SK-N-MC (cell line): ENCODE results near the gene FANCG.

Experiments used
- EZH2 ChIP-seq: fragments of 200-600 bp; sonication (generic); IDR thresholded peaks from one replicate; pipeline ENCODE4 v1.6.1; 2017; ENCODE audit warnings: antibody characterized with exemption
- POLR2AphosphoS5 ChIP-seq: IDR thresholded peaks from 2 replicates; pipeline ENCODE4 v1.6.1; 2012; ENCODE audit warnings: mild to moderate bottlenecking, low read depth, low read length, borderline replicate concordance

GRCh38 chr9:35111001-35111933 lies 31.5 kb upstream of the FANCG start:
- TF ChIP-seq EZH2 = no peak
- no peak for TF ChIP-seq POLR2AphosphoS5
